Spleen (tissue), 11 donors: Measurements from ENCODE around the gene NEURL4. TPM values are rescaled to one million over a fixed set of nuclear protein-coding genes. Genes with fewer than 3 reads are reported as not detected.

Experiments used
- DNase-seq: peaks from one replicate; pipeline ENCODE4 v3.0.0-alpha.2; 2020
- H3K27ac ChIP-seq, 8 donors: fragments of 200-600 bp; sonication (generic) in 7 of 8; 1 replicate in 4 of 8; 2 replicates in 4 of 8; pipeline versions ENCODE4 v1.5.0 to v1.8.0; 2016 to 2021; ENCODE audit warnings: inconsistent platforms in 4 of 8, mild to moderate bottlenecking in 4 of 8, moderate library complexity in 1 of 8
- H3K27me3 ChIP-seq, 7 donors: fragments of 200-600 bp; sonication (generic) in 6 of 7; replicated peaks in 1 of 7; 1 replicate in 4 of 7; 2 replicates in 3 of 7; pipeline versions ENCODE4 v1.5.0 to v1.8.0; 2016 to 2021; ENCODE audit warnings: inconsistent platforms in 3 of 7, mild to moderate bottlenecking in 1 of 7
- H3K36me3 ChIP-seq, 6 donors: fragments of 200-600 bp; sonication (generic) in 5 of 6; 1 replicate in 4 of 6; 2 replicates in 2 of 6; pipeline versions ENCODE4 v1.5.0 to v1.8.0; 2016 to 2021; ENCODE audit warnings: inconsistent platforms in 2 of 6
- H3K4me1 ChIP-seq, 6 donors: fragments of 200-600 bp; sonication (generic) in 5 of 6; 1 replicate in 3 of 6; 2 replicates in 3 of 6; pipeline versions ENCODE4 v1.5.0 to v1.8.0; 2016 to 2021; ENCODE audit warnings: inconsistent platforms in 3 of 6
- H3K4me3 ChIP-seq, 8 donors: fragments of 200-600 bp; sonication (generic) in 7 of 8; 1 replicate in 4 of 8; 2 replicates in 4 of 8; pipeline versions ENCODE4 v1.5.0 to v1.8.0; 2016 to 2021; ENCODE audit warnings: inconsistent platforms in 4 of 8, mild to moderate bottlenecking in 4 of 8, moderate library complexity in 2 of 8
- H3K9me3 ChIP-seq, 8 donors: fragments of 200-600 bp; sonication (generic) in 7 of 8; 1 replicate in 4 of 8; 2 replicates in 4 of 8; pipeline versions ENCODE4 v1.5.0 to v1.8.0; 2016 to 2021; ENCODE audit warnings: inconsistent platforms in 4 of 8
- POLR2A ChIP-seq, 3 donors: fragments of 450-650 bp; IDR thresholded peaks; one replicate each; pipeline ENCODE4 v1.5.1; 2017; ENCODE audit warnings: antibody characterized with exemption in 3 of 3, mild to moderate bottlenecking in 1 of 3
- POLR2AphosphoS5 ChIP-seq, 3 donors: sonication (generic); formaldehyde crosslinking; IDR thresholded peaks; one replicate each; pipeline ENCODE4 v1.5.1; 2017; ENCODE audit warnings: antibody characterized with exemption in 3 of 3
- WGBS, 5 donors: extraction: QIAGEN DNeasy Blood & Tissue Kit in 3 of 5; methylation state at CpG; one replicate each; pipeline versions ENCODE4 v1.1.5 to v1.1.7; 2013 to 2018; 5-methylcytosine and 5-hydroxymethylcytosine counted together
- intact Hi-C: fragments of 100-400 bp; cut with DNase I; formaldehyde crosslinking; loops from one replicate; pipeline ENCODE4 v1.15.0; 2023; ENCODE audit warnings: low total_unique reads
- polyA plus RNA-seq, 3 donors: library from polyadenylated mRNA; stranded (reverse); fragments of 200-250 nt; gene quantifications; one replicate each; pipeline ENCODE4 v1.2.1, GENCODE V29; 2013
- total RNA-seq, 7 donors: library from RNA; depleted of rRNA in 3 of 7; stranded (reverse); fragments of >200 nt in 3 of 7; fragmentation: NEBNext Ultra II Directional in 4 of 7; extraction: Animal tissue kit (Norgen Biotek cat#: 25700) in 4 of 7; gene quantifications; one replicate each; pipeline versions ENCODE4 v1.1.0 to v1.2.1, GENCODE V29; 2016 to 2021
- TF ChIP-seq, protein P1 (sequence below), 11 experiments: fragments of 200-600 bp in 7 of 11; fragments of 450-650 bp in 4 of 11; sonication (generic) in 4 of 11; IDR thresholded peaks in 8 of 11; conservative IDR thresholded peaks in 3 of 11; 1 replicate in 7 of 11; 2 replicates in 4 of 11; pipeline versions ENCODE4 v1.4.0 to v1.8.0; 2016 to 2021; ENCODE audit warnings: antibody characterized with exemption in 11 of 11, inconsistent platforms in 4 of 11, mild to moderate bottlenecking in 1 of 11
- donor health status: healthy with polysubstance abuse.
- donor health status: DM: no; HTN: no; CAD: no; lungs with moderate emphysema.
- donor health status: DM: no; HTN: no; CAD: no.
- donor health status: Bipolar disorder and iron deficiency.
- donor health status: healthy.
- donor health status: DM: no; HTN: no; CAD: no.
- donor health status: DM: yes; HTN: yes; CAD: no.

NEURL4 gene
- total and polyA plus RNA-seq, 10 donors = 16.5 to 53.9 (median 40.3) TPM

DNA sequence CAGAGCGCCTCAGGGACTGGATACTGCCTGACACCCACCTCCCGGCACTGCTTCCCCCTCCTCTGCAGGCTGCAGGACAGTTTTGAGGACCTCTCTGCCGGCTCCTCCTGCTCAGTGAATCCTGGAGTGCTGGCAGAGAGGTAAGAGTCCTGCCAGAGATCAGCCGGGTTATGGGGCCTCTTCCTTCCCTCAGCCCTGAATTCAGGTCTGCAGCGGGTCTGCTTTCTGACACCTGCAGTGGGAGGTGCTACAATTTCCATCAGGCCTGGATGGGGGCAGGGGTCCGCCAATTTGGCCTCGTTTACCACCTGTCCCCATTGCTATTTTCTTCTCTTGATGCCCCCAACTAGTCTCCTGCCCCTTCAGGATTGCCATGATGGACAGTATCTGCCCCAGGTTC lies 3.0 kb upstream of the NEURL4 start:
- Histone ChIP-seq H3K4me1 (peaks cover 6 to 91% (median 47%) of the 10 kb centered on the region in 6 donors), H3K27me3 (no peaks in the 10 kb centered on the region), H3K36me3 (peaks cover 0 to 3% (median 0%) of the 10 kb centered on the region in 6 donors), H3K9me3 (no peaks in the 10 kb centered on the region), H3K27ac (peak overlapping the region in 6 of 8 donors; percentile 32 to 78 (median 66)), H3K4me3 (no peak overlapping the region)
- 31 to 48% (median 41%) methylated on average over 7 of the region's 7 CpGs for WGBS, 5 donors
- TF ChIP-seq POLR2A (IDR thresholded peaks at IDR 0.05) (no peak), POLR2AphosphoS5 (IDR thresholded peaks at IDR 0.05) (no peak)
- TF ChIP-seq, protein P1, sequence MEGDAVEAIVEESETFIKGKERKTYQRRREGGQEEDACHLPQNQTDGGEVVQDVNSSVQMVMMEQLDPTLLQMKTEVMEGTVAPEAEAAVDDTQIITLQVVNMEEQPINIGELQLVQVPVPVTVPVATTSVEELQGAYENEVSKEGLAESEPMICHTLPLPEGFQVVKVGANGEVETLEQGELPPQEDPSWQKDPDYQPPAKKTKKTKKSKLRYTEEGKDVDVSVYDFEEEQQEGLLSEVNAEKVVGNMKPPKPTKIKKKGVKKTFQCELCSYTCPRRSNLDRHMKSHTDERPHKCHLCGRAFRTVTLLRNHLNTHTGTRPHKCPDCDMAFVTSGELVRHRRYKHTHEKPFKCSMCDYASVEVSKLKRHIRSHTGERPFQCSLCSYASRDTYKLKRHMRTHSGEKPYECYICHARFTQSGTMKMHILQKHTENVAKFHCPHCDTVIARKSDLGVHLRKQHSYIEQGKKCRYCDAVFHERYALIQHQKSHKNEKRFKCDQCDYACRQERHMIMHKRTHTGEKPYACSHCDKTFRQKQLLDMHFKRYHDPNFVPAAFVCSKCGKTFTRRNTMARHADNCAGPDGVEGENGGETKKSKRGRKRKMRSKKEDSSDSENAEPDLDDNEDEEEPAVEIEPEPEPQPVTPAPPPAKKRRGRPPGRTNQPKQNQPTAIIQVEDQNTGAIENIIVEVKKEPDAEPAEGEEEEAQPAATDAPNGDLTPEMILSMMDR (IDR thresholded peaks at IDR 0.05 in 8 of 11, conservative IDR thresholded peaks at IDR 0.05 in 3 of 11) = no peak
- intact Hi-C loops = no loop called here
- no peak for DNase-seq

DNA sequence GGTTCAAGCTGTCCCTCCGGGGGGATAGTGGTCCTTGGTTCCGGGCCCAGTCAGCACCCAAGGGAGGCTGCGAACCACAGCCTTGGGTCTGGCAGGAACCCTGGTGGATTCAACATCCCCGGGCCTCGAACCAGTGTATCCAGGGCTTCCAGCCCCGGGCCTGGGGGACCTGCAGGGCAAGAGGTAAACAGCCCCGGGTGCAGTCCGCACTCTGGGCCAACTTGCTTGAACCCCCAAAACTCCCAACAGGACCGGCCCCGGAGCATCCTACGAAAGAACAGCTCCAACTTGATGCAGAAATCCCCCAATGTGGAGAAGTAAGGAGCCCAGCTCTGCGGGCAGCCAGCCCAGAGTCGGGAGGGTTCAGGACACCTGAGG lies 1.5 kb upstream of the NEURL4 start:
- no peak for TF ChIP-seq POLR2AphosphoS5 (IDR thresholded peaks at IDR 0.05)
- TF ChIP-seq, protein P1 (IDR thresholded peaks at IDR 0.05 in 8 of 11, conservative IDR thresholded peaks at IDR 0.05 in 3 of 11) = no peak
- TF ChIP-seq POLR2A (IDR thresholded peaks at IDR 0.05) = no peak
- intact Hi-C loops = no loop called here
- H3K27ac ChIP-seq = peak overlapping the region; percentile 89 to 95 (median 93)
- WGBS, 5 donors = 61 to 94% (median 72%) methylated on average over 5 to 13 of the region's 13 CpGs
- H3K9me3 ChIP-seq = no peaks in the 10 kb centered on the region
- peaks cover 0 to 18% (median 9%) of the 10 kb centered on the region in 6 donors for H3K36me3 ChIP-seq
- H3K4me1 ChIP-seq = peaks cover 6 to 80% (median 41%) of the 10 kb centered on the region in 6 donors
- H3K27me3 ChIP-seq = no peaks in the 10 kb centered on the region
- H3K4me3 ChIP-seq = peak overlapping the region; percentile 77 to 95 (median 87)
- peak; percentile 85 for DNase-seq

DNA sequence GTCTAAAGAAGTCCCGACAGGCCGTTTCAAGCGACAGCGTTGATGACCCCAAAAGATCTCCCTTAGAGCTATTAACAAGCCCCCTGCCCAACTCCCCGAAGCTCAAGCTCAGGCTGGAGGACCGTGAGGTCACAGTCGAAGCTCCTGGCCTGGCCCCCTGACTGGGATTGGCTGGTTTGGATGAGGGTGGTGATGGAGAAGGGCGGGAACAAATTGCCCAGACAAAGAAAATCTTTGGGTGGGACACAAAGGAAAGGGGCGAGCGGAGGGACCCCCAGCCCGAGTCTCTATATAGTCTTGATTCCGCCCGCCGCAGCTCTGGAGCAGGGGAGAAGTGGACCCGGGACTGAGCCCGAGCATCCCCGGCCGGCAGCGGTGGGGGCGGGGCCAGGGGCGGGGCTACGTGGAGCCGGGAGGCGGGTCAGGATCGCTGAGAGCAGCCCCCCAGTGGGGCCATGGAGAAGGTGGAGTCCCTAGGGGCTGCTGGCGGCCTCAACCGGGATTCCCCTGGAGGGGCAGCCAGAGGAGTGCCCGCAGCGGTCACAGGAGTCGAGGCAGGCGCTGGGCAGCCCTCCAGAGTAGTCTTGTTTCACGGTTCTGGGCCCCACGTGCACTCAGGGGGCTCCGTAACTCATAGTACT lies 982 bp upstream of the NEURL4 start:
- Histone ChIP-seq H3K27ac (peak overlapping the region; percentile 89 to 95 (median 93)), H3K4me3 (peak overlapping the region; percentile 77 to 95 (median 87)), H3K9me3 (no peaks in the 10 kb centered on the region), H3K27me3 (no peaks in the 10 kb centered on the region), H3K36me3 (peaks cover 0 to 23% (median 12%) of the 10 kb centered on the region in 6 donors), H3K4me1 (peaks cover 6 to 75% (median 37%) of the 10 kb centered on the region in 6 donors)
- WGBS, 5 donors = 0 to 2% (median 1%) methylated on average over 2 to 34 of the region's 34 CpGs
- peak; percentile 95 for DNase-seq
- intact Hi-C loops = no loop called here
- no peak for TF ChIP-seq POLR2A (IDR thresholded peaks at IDR 0.05)
- TF ChIP-seq POLR2AphosphoS5 (IDR thresholded peaks at IDR 0.05) = no peak
- TF ChIP-seq, protein P1 (IDR thresholded peaks at IDR 0.05 in 8 of 11, conservative IDR thresholded peaks at IDR 0.05 in 3 of 11) = no peak

DNA sequence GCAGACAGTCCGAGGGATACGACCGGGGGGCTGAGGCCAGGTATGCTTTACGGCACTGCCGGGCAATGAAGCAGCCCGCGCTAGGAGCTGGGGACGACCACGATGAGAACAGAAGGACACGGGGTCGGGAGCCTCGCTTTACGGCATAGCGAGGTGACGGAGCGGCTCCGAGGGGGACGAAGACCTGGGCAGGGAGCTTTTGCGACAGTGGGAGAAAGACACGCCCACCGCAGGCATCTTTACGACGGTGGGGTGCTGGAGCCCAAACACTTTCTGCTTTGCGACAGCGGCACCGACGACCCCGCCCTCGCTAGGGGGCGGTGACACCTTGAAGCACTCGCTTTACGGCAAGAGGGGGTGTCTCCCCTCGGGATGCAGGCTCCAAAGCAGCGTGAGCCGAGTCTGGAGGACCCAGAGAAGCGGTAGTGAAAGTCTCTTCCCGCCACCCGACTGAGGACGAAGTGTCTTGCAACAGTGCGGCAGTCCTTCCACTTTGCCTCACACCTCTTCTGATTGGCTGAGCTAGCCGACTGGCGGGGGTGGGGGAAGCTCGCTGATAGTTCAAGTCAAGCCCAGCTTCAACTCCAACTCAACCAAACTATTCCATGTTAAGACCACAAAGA lies 350 bp upstream of the NEURL4 start:
- intact Hi-C loops = no loop called here

More for the DNA sequence above, 350 bp upstream of the NEURL4 start:
- H3K27me3 ChIP-seq = no peaks in the 10 kb centered on the region
- no peaks in the 10 kb centered on the region for H3K9me3 ChIP-seq
- peaks cover 0 to 30% (median 17%) of the 10 kb centered on the region in 6 donors for H3K36me3 ChIP-seq
- peaks cover 6 to 73% (median 37%) of the 10 kb centered on the region in 6 donors for H3K4me1 ChIP-seq
- TF ChIP-seq POLR2AphosphoS5 (IDR thresholded peaks at IDR 0.05) = peak; percentile 89 to 95 (median 94)
- TF ChIP-seq, protein P1 (IDR thresholded peaks at IDR 0.05 in 8 of 11, conservative IDR thresholded peaks at IDR 0.05 in 3 of 11) = peak in 4 of 11 experiments; percentile 5 to 50 (median 18)
- peak in 2 of 3 donors; percentile 23 to 69 for TF ChIP-seq POLR2A (IDR thresholded peaks at IDR 0.05)
- WGBS, 5 donors = 0 to 1% (median 1%) methylated on average over 25 to 43 of the region's 43 CpGs
- peak overlapping the region; percentile 77 to 95 (median 87) for H3K4me3 ChIP-seq
- peak overlapping the region; percentile 89 to 95 (median 93) for H3K27ac ChIP-seq
- DNase-seq = peak; percentile 99
